IMR-90 (cell line): ENCODE results near the gene PTPN7.

Experiments used
- BHLHE40 ChIP-seq: fragments of 150-350 bp; IDR thresholded peaks from 2 replicates; pipeline ENCODE4 v1.6.1; 2016; ENCODE audit warnings: mild to moderate bottlenecking, low read depth, low read length
- CEBPB ChIP-seq: IDR thresholded peaks from 2 replicates; pipeline ENCODE4 v1.6.1; 2012; ENCODE audit warnings: low read depth, low read length, improper control_type of control experiment
- CTCF ChIP-seq: conservative IDR thresholded peaks from 2 replicates; pipeline ENCODE4 v1.5.1; 2012; ENCODE audit warnings: mild to moderate bottlenecking, low read depth, low read length, improper control_type of control experiment
- FOS ChIP-seq: fragments of 150-350 bp; IDR thresholded peaks from 2 replicates; pipeline ENCODE4 v1.6.1; 2016; ENCODE audit warnings: low read depth, low read length
- POLR2A ChIP-seq: IDR thresholded peaks from 2 replicates; pipeline ENCODE4 v1.6.1; 2012; ENCODE audit warnings: mild to moderate bottlenecking, low read depth, low read length
- RAD21 ChIP-seq: IDR thresholded peaks from 2 replicates; pipeline ENCODE4 v1.6.1; 2012; ENCODE audit warnings: low read length, improper control_type of control experiment
- RFX5 ChIP-seq: IDR thresholded peaks from 2 replicates; pipeline ENCODE4 v1.8.0; 2012; ENCODE audit warnings: low read depth, mild to moderate bottlenecking, low read length, moderate library complexity
- TF ChIP-seq, protein P1 (sequence below): fragments of 150-350 bp; IDR thresholded peaks from 2 replicates; pipeline ENCODE4 v1.6.1; 2017; ENCODE audit warnings: mild to moderate bottlenecking, antibody characterized with exemption, low read length, low read depth

DNA sequence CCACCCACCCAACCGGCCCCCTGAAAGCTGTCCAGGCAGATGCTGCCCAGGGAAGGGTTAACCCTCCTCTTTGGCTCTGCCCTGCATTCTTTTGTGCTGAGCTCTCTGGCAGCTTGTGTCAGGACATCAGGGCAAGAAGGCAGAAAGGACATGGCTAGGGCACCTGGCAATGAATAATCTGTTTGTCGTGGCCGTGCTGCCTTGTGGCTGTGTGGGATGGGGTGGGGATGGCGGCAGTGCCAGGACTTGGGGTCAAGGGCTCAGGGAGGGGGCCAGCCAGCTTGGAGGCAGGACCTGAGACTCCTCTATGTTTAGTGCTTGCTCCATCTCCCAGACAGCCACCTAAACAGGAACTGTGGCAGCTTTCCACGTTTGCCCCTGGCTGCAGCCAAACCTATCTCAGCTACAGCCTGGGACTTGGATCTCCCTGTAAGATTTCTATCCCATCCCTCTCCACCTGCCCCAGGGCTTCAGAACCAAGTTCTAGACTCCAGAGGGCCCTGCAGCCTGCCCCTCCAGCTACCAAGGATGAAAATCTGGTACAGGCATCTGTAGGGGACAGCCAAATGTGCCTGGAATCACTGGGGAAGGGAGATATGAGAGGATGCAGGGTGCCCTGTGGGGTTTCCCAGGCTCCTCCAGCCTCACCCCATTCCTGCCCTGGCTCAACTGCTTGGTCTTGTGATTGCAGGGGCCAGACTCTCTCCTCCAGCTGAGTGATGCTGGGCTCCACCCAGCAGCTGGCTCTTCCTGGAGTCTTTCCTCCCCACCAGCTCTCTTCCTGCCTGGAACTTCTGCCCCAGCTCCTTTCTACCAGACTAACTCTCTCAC lies 47.3 kb downstream of the PTPN7 start:
- TF ChIP-seq CEBPB (no peak), CTCF (no peak), FOS (no peak), RAD21 (no peak), POLR2A (no peak), BHLHE40 (no peak), RFX5 (no peak)
- TF ChIP-seq, protein P1, sequence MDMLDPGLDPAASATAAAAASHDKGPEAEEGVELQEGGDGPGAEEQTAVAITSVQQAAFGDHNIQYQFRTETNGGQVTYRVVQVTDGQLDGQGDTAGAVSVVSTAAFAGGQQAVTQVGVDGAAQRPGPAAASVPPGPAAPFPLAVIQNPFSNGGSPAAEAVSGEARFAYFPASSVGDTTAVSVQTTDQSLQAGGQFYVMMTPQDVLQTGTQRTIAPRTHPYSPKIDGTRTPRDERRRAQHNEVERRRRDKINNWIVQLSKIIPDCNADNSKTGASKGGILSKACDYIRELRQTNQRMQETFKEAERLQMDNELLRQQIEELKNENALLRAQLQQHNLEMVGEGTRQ, result no peak
